Caco-2 (cell line): ENCODE measurements around the gene TXNL4A. TPM values are rescaled to one million over a fixed set of nuclear protein-coding genes. Genes with fewer than 3 reads are reported as not detected.
"Not testable (repeated sequence)": the region's sequence is repeated elsewhere in the genome, so short reads cannot be mapped to it uniquely, and the experiment has no call there.

Experiments
- BruUV-seq: library from RNA; stranded (reverse); fragments of 400-500 nt; replicated peaks from 2 replicates; lab custom pipeline; 2021; lab: Mats Ljungman, UMichigan
- CTCF ChIA-PET: fragments of 300-600 bp; sonication (Branson Sonifier 250); formaldehyde crosslinking; loops from one replicate; lab custom pipeline; 2022; ENCODE audit warnings: antibody characterized with exemption; lab: Charles Lee
- POLR2A ChIA-PET: fragments of 300-600 bp; sonication (Branson Sonifier 250); formaldehyde crosslinking; loops from one replicate; lab custom pipeline; 2022; ENCODE audit warnings: antibody characterized with exemption; lab: Charles Lee
- DNase-seq, 2 experiments: peaks; one replicate each; pipeline versions ENCODE4 v3.0.0 to v3.0.0-alpha.2; 2020 to 2022
- H3K27me3 ChIP-seq: replicated peaks from 2 replicates; pipeline ENCODE4 v1.6.0; 2011; ENCODE audit warnings: low read length; ENCODE audit not compliant: control insufficient read depth, insufficient read depth
- H3K36me3 ChIP-seq: 2 replicates; pipeline ENCODE4 v1.5.1; 2011; ENCODE audit warnings: low read length; ENCODE audit not compliant: control insufficient read depth, insufficient read depth
- H3K4me1 ChIP-seq: fragments of 250-450 bp; sonication (Bioruptor Pico); 2 replicates; pipeline ENCODE4 v1.5.1; 2020; ENCODE audit warnings: mild to moderate bottlenecking
- H3K4me3 ChIP-seq: 2 replicates; pipeline ENCODE4 v1.5.1; 2011; ENCODE audit warnings: low read depth, mild to moderate bottlenecking, control low read depth, low read length
- H3K9me3 ChIP-seq: fragments of 250-450 bp; sonication (Bioruptor Pico); 2 replicates; pipeline ENCODE4 v1.5.1; 2020; ENCODE audit warnings: mild to moderate bottlenecking, moderate library complexity
- H3K27ac Mint-ChIP-seq: one replicate; pipeline ENCODE4 v1.8.0; 2022; ENCODE audit warnings: mixed read lengths; ENCODE audit not compliant: unreplicated experiment
- H3K27me3 Mint-ChIP-seq: one replicate; pipeline ENCODE4 v1.8.0; 2022; ENCODE audit warnings: mixed read lengths; ENCODE audit not compliant: insufficient read depth, unreplicated experiment
- H3K36me3 Mint-ChIP-seq: one replicate; pipeline ENCODE4 v1.8.0; 2022; ENCODE audit warnings: mild to moderate bottlenecking, mixed read lengths; ENCODE audit not compliant: insufficient read depth, unreplicated experiment
- H3K4me1 Mint-ChIP-seq: one replicate; pipeline ENCODE4 v1.8.0; 2022; ENCODE audit warnings: low read depth, mixed read lengths; ENCODE audit not compliant: unreplicated experiment
- H3K4me3 Mint-ChIP-seq: one replicate; pipeline ENCODE4 v1.8.0; 2022; ENCODE audit warnings: mild to moderate bottlenecking, moderate library complexity, mixed read lengths; ENCODE audit not compliant: unreplicated experiment
- H3K9me3 Mint-ChIP-seq: one replicate; pipeline ENCODE4 v1.8.0; 2022; ENCODE audit warnings: mixed read lengths; ENCODE audit not compliant: unreplicated experiment
- CTCF ChIP-seq, 2 experiments: fragments of 200-600 bp in 1 of 2; IDR thresholded peaks; 1 replicate in 1 of 2; 2 replicates in 1 of 2; pipeline versions ENCODE4 v1.5.1 to v1.8.0; 2011 to 2022; ENCODE audit warnings: antibody characterized with exemption in 1 of 2, control low read depth in 1 of 2, inconsistent platforms in 1 of 2, low read depth in 1 of 2, low read length in 1 of 2, mild to moderate bottlenecking in 1 of 2, moderate library complexity in 1 of 2; ENCODE audit not compliant: insufficient read depth in 1 of 2, severe bottlenecking in 1 of 2, unreplicated experiment in 1 of 2
- intact Hi-C: fragments of 100-400 bp; cut with micrococcal nuclease; formaldehyde crosslinking; loops from one replicate; pipeline ENCODE4 v1.10.0; 2022; ENCODE audit not compliant: unreplicated experiment
- total RNA-seq: library from RNA; stranded (reverse); gene quantifications from 2 replicates; pipeline ENCODE4 v1.2.3, GENCODE V29; 2022

TXNL4A gene
- total RNA-seq, 1 experiment from 2014 or later: 83.3 TPM

DNA sequence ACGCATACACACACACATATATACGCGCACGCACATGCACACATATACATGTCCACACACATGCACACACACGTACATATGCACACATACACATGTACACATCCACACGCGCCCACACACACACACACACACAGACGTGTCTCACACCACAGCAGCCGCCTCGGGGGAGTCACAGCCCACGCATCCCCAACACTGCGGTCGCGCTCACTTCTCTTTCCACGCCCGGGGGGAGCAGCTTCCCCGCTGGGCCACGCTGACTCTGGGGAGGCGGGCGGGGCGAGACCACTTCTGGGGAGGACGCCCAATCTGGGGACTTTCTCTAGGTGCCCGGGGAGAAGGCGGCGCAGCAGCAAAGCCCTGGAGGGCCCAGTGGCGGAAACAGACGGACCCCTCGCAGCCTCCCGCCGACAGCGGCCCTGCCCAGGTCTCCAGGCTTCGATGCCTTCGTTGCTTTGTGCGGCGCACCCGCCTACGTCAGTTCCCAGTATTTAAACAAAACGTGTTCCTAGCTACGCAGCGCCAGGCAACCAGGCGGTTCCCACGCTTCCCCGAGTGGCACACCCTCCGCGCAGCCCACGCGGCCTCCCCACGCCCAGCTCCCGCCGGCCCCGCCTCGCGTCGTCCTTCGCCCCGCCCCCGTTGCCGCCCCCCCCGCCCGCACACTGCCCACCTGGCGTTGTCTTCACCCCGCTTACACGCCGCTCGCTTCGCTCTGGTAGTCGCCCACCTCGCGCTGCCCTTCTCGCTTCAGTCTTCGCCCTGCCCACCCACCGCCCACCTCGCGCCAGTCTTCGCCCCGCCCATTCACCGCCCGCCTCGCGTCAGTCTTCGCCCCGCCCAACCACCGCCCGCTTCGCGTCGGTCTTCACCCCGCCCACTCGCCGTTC lies 45.1 kb upstream of the TXNL4A start:
- intact Hi-C loops: loop anchor here (5.0 to 10.0 kb wide), 3 partner anchors 74 to 356 kb away; partner anchors contain the start of genes ADNP2 and CTDP1
- Mint-ChIP-seq H3K4me3 (peak overlapping the region; percentile 91), H3K4me1 (peaks cover 12% of the 10 kb centered on the region), H3K27ac (peak overlapping the region; percentile 81), H3K27me3 (no peaks in the 10 kb centered on the region), H3K36me3 (peaks cover 7% of the 10 kb centered on the region), H3K9me3 (no peaks in the 10 kb centered on the region)
- H3K9me3 ChIP-seq: no peaks in the 10 kb centered on the region
- no TSS peak for BruUV-seq
- no peaks in the 10 kb centered on the region for H3K4me1 ChIP-seq
- no peak for TF ChIP-seq CTCF (IDR thresholded peaks at IDR 0.05; ENCODE audit: insufficient read depth in 1 of 2, low read depth in 1 of 2, low read length in 1 of 2, severe bottlenecking in 1 of 2, unreplicated experiment in 1 of 2)
- CTCF ChIA-PET: interaction anchor here (0.6 to 1.0 kb wide), 3 partner anchors 48 to 99 kb away, joined by 3 to 4 read pairs (median 3); no protein-coding TSS in a partner anchor
- peak overlapping the region; percentile 67 for H3K4me3 ChIP-seq
- POLR2A ChIA-PET: interaction anchor here (0.5 to 1.2 kb wide), 7 partner anchors 9 to 250 kb away, joined by 3 to 10 read pairs (median 6); partner anchors contain the start of gene ADNP2
- no peaks in the 10 kb centered on the region for H3K27me3 ChIP-seq
- no peaks in the 10 kb centered on the region for H3K36me3 ChIP-seq
- DNase-seq: no peak

DNA sequence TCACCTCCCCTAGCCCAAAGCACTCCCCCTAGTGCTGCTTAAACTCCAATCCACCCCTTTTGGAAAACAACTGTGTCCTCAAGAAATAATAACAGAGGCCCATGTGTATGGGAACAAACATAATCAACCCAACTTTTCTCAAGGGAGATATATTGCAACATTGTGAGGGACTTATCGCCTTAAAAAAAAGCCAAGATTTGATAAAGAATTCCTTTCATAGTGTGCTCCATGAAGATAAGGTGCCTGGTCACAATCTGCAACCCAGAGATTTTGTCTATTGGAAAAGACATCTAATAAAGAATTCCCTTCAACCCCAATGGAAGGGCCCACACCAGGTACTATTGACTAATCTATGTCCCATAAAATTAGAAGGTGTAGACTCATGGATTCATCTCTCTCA lies 41.3 kb upstream of the TXNL4A start:
- ChIA-PET POLR2A (no interaction called here), CTCF (no interaction called here)
- Histone ChIP-seq H3K27me3 (no peaks in the 10 kb centered on the region), H3K4me1 (no peaks in the 10 kb centered on the region), H3K9me3 (no peaks in the 10 kb centered on the region), H3K36me3 (no peaks in the 10 kb centered on the region), H3K4me3 (no peak overlapping the region)
- no peak for DNase-seq
- intact Hi-C loops: loop anchor here (5.0 to 10.0 kb wide), 3 partner anchors 78 to 352 kb away; partner anchors contain the start of genes ADNP2 and CTDP1
- H3K4me1 Mint-ChIP-seq: peaks cover 6% of the 10 kb centered on the region
- no peaks in the 10 kb centered on the region for H3K36me3 Mint-ChIP-seq
- H3K27me3 Mint-ChIP-seq: no peaks in the 10 kb centered on the region
- H3K27ac Mint-ChIP-seq: no peak overlapping the region
- H3K9me3 Mint-ChIP-seq: no peaks in the 10 kb centered on the region
- BruUV-seq: no TSS peak
- TF ChIP-seq CTCF (IDR thresholded peaks at IDR 0.05; ENCODE audit: insufficient read depth in 1 of 2, low read depth in 1 of 2, low read length in 1 of 2, severe bottlenecking in 1 of 2, unreplicated experiment in 1 of 2): no peak
- H3K4me3 Mint-ChIP-seq: no peak overlapping the region

- POLR2A ChIA-PET, H3K36me3 ChIP-seq, DNase-seq, CTCF ChIA-PET, H3K36me3 Mint-ChIP-seq, BruUV-seq, H3K4me3 Mint-ChIP-seq, intact Hi-C loops, H3K4me1 ChIP-seq, H3K4me3 ChIP-seq, H3K27me3 Mint-ChIP-seq, H3K9me3 ChIP-seq, H3K27me3 ChIP-seq, H3K4me1 Mint-ChIP-seq, H3K27ac Mint-ChIP-seq, H3K9me3 Mint-ChIP-seq: not testable (repeated sequence)
Measured at GRCh38 chr18:80027719-80028118, 39.4 kb upstream of the TXNL4A start.
